Measurements from ENCODE around the gene CDKN2B-AS1. TPM values are rescaled to one million over a fixed set of nuclear protein-coding genes. Genes with fewer than 3 reads are reported as not detected.

The CDKN2B-AS1 gene
- polyA plus RNA-seq, 1 donor (not counting 4 experiments of a cell fraction or from before 2014, with no cell fraction given) = 1.1 TPM

- FAIRE-seq (peak; percentile 56), DNase-seq (ENCODE audit: low read depth, low spot score) (no peak)
- no peaks in the 10 kb centered on the region for H3K36me3 ChIP-seq (ENCODE audit: control insufficient read depth in 2 of 2, extremely low read depth in 1 of 2, insufficient read depth in 2 of 2, low read length in 2 of 2)
- no peak overlapping the region for H3K9ac ChIP-seq (ENCODE audit: control insufficient read depth, extremely low read depth, insufficient read depth, low read length)
- no peak overlapping the region for H3K27ac ChIP-seq (ENCODE audit: control insufficient read depth, insufficient read depth, low read length)
- H3K79me2 ChIP-seq (ENCODE audit: control insufficient read depth, insufficient read depth, low read length) = no peaks in the 10 kb centered on the region
- no peak overlapping the region for H3K4me3 ChIP-seq (ENCODE audit: control insufficient read depth in 2 of 3, extremely low read depth in 1 of 3, insufficient read depth in 2 of 3, low read depth in 1 of 3, low read length in 3 of 3)
- H3K9me3 ChIP-seq (ENCODE audit: control insufficient read depth, low read depth, low read length) = no peaks in the 10 kb centered on the region
- H3K27me3 ChIP-seq (ENCODE audit: control insufficient read depth, extremely low read depth, insufficient read depth, low read length) = no peaks in the 10 kb centered on the region
- no peak overlapping the region for H3K4me2 ChIP-seq (ENCODE audit: control insufficient read depth, extremely low read depth, insufficient read depth, low read depth, low read length)
- H2AFZ ChIP-seq (ENCODE audit: control insufficient read depth, low read length) = no peak overlapping the region
- no peaks in the 10 kb centered on the region for H4K20me1 ChIP-seq (ENCODE audit: control insufficient read depth, extremely low read depth, insufficient read depth, low read length)
- no peaks in the 10 kb centered on the region for H3K9me1 ChIP-seq (ENCODE audit: control insufficient read depth, extremely low read depth, insufficient read depth, low read length)
- peaks cover 32% of the 10 kb centered on the region for H3K4me1 ChIP-seq (ENCODE audit: control insufficient read depth, extremely low read depth, insufficient read depth, low read length)
- TF ChIP-seq, protein P1, sequence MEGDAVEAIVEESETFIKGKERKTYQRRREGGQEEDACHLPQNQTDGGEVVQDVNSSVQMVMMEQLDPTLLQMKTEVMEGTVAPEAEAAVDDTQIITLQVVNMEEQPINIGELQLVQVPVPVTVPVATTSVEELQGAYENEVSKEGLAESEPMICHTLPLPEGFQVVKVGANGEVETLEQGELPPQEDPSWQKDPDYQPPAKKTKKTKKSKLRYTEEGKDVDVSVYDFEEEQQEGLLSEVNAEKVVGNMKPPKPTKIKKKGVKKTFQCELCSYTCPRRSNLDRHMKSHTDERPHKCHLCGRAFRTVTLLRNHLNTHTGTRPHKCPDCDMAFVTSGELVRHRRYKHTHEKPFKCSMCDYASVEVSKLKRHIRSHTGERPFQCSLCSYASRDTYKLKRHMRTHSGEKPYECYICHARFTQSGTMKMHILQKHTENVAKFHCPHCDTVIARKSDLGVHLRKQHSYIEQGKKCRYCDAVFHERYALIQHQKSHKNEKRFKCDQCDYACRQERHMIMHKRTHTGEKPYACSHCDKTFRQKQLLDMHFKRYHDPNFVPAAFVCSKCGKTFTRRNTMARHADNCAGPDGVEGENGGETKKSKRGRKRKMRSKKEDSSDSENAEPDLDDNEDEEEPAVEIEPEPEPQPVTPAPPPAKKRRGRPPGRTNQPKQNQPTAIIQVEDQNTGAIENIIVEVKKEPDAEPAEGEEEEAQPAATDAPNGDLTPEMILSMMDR (optimal IDR thresholded peaks at IDR 0.05 in 1 of 3, IDR thresholded peaks at IDR 0.05 in 1 of 3, conservative IDR thresholded peaks at IDR 0.05 in 1 of 3; ENCODE audit: extremely low read depth in 1 of 3, insufficient read depth in 2 of 3, low read length in 3 of 3) = no peak
- no peak for TF ChIP-seq EZH2 (IDR thresholded peaks at IDR 0.05; ENCODE audit: low read length)
- dilution Hi-C loops (cut with MboI; ENCODE audit: extremely low pct_ligation_motif_present, low sequenced_read_pairs) = loop anchor here (25.0 kb wide), 1 partner anchor 129 kb away; no protein-coding TSS in a partner anchor
Measured at GRCh38 chr9:22108581-22109370, 114.2 kb downstream of the CDKN2B-AS1 start.

GRCh38 chr9:22111176-22111953 is 116.8 kb downstream of the CDKN2B-AS1 start:
- peaks cover 2% of the 10 kb centered on the region for H3K9me3 ChIP-seq (ENCODE audit: control insufficient read depth, low read depth, low read length)
- dilution Hi-C loops (cut with MboI; ENCODE audit: extremely low pct_ligation_motif_present, low sequenced_read_pairs) = loop anchor here (25.0 kb wide), 1 partner anchor 126 kb away; no protein-coding TSS in a partner anchor
- H3K4me1 ChIP-seq (ENCODE audit: control insufficient read depth, extremely low read depth, insufficient read depth, low read length) = peaks cover 25% of the 10 kb centered on the region
- H3K27me3 ChIP-seq (ENCODE audit: control insufficient read depth, extremely low read depth, insufficient read depth, low read length) = no peaks in the 10 kb centered on the region
- no peak overlapping the region for H3K9ac ChIP-seq (ENCODE audit: control insufficient read depth, extremely low read depth, insufficient read depth, low read length)
- H2AFZ ChIP-seq (ENCODE audit: control insufficient read depth, low read length) = no peak overlapping the region
- H3K79me2 ChIP-seq (ENCODE audit: control insufficient read depth, insufficient read depth, low read length) = no peaks in the 10 kb centered on the region
- no peaks in the 10 kb centered on the region for H3K9me1 ChIP-seq (ENCODE audit: control insufficient read depth, extremely low read depth, insufficient read depth, low read length)
- H3K4me2 ChIP-seq (ENCODE audit: control insufficient read depth, extremely low read depth, insufficient read depth, low read depth, low read length) = peak overlapping the region; percentile 27
- H3K36me3 ChIP-seq (ENCODE audit: control insufficient read depth in 2 of 2, extremely low read depth in 1 of 2, insufficient read depth in 2 of 2, low read length in 2 of 2) = no peaks in the 10 kb centered on the region
- no peak for TF ChIP-seq EZH2 (IDR thresholded peaks at IDR 0.05; ENCODE audit: low read length)
- TF ChIP-seq, protein P1 (optimal IDR thresholded peaks at IDR 0.05 in 1 of 3, IDR thresholded peaks at IDR 0.05 in 1 of 3, conservative IDR thresholded peaks at IDR 0.05 in 1 of 3; ENCODE audit: extremely low read depth in 1 of 3, insufficient read depth in 2 of 3, low read length in 3 of 3) = no peak
- no peaks in the 10 kb centered on the region for H4K20me1 ChIP-seq (ENCODE audit: control insufficient read depth, extremely low read depth, insufficient read depth, low read length)
- no peak for DNase-seq (ENCODE audit: low read depth, low spot score)
- no peak overlapping the region for H3K4me3 ChIP-seq (ENCODE audit: control insufficient read depth in 2 of 3, extremely low read depth in 1 of 3, insufficient read depth in 2 of 3, low read depth in 1 of 3, low read length in 3 of 3)
- peak; percentile 71 for FAIRE-seq
- H3K27ac ChIP-seq (ENCODE audit: control insufficient read depth, insufficient read depth, low read length) = peak overlapping the region; percentile 16

Measured in keratinocyte (primary cell).